Measurements from ENCODE around the gene SLC1A2. TPM values are rescaled to one million over a fixed set of nuclear protein-coding genes. Genes with fewer than 3 reads are reported as not detected.

SLC1A2 gene
- total and polyA plus RNA-seq, 2 experiments from 2014 or later, result 0.70 to 2.8 TPM

GRCh38 chr11:35288817-35289541 is 130.4 kb downstream of the SLC1A2 start:
- Histone ChIP-seq H3F3A (replicated peaks; ENCODE audit: low read depth) (no peaks in the 10 kb centered on the region), H3K27me3 (ENCODE audit: insufficient read depth) (no peaks in the 10 kb centered on the region), H3K9me2 (ENCODE audit: insufficient read depth) (peaks cover 13% of the 10 kb centered on the region; the same call in 1 of the 2 replicates), H3K4me2 (no peak overlapping the region), H3K4me1 (ENCODE audit: insufficient read depth) (no peaks in the 10 kb centered on the region), H3K36me3 (ENCODE audit: insufficient read depth) (no peaks in the 10 kb centered on the region), H3K4me3 (no peak overlapping the region), H2AFZ (no peak overlapping the region), H4K20me1 (replicated peaks; ENCODE audit: insufficient read depth) (no peaks in the 10 kb centered on the region), H3K27ac (ENCODE audit: low read depth) (no peak overlapping the region), H3K79me2 (replicated peaks; ENCODE audit: insufficient read depth) (no peaks in the 10 kb centered on the region)
- H3K4me3 Mint-ChIP-seq, result no peak overlapping the region
- H3K27ac Mint-ChIP-seq, result no peak overlapping the region
- H3K36me3 Mint-ChIP-seq (ENCODE audit: low read depth), result no peaks in the 10 kb centered on the region
- DNase-seq (ENCODE audit: low spot score) (no peak), ATAC-seq (no peak)
- no peaks in the 10 kb centered on the region for H3K4me1 Mint-ChIP-seq
- TF ChIP-seq EZH2 (IDR thresholded peaks at IDR 0.05; ENCODE audit: low read depth, unreplicated experiment) (no peak), CTCF (conservative IDR thresholded peaks at IDR 0.05; ENCODE audit: low read depth in 2 of 2) (no peak), ETS1 (IDR thresholded peaks at IDR 0.05) (no peak), POLR2AphosphoS5 (IDR thresholded peaks at IDR 0.05; ENCODE audit: low read depth) (no peak), ZNF114 (CRISPR knock-in tag; IDR thresholded peaks at IDR 0.05) (no peak), EZH2phosphoT487 (IDR thresholded peaks at IDR 0.05; ENCODE audit: unreplicated experiment) (no peak), STAT1 (IDR thresholded peaks at IDR 0.05; ENCODE audit: unreplicated experiment) (no peak)
- no peaks in the 10 kb centered on the region for H3K27me3 Mint-ChIP-seq (ENCODE audit: insufficient read depth, low read depth, poor library complexity)
- no peaks in the 10 kb centered on the region for H3K9me3 Mint-ChIP-seq

- Mint-ChIP-seq H3K36me3 (ENCODE audit: low read depth) (no peaks in the 10 kb centered on the region), H3K27me3 (ENCODE audit: insufficient read depth, low read depth, poor library complexity) (no peaks in the 10 kb centered on the region), H3K4me3 (no peak overlapping the region), H3K4me1 (no peaks in the 10 kb centered on the region), H3K9me3 (no peaks in the 10 kb centered on the region), H3K27ac (no peak overlapping the region)
- Histone ChIP-seq H3K4me3 (no peak overlapping the region), H3K27me3 (ENCODE audit: insufficient read depth) (no peaks in the 10 kb centered on the region), H3K4me2 (no peak overlapping the region), H3K79me2 (replicated peaks; ENCODE audit: insufficient read depth) (no peaks in the 10 kb centered on the region), H3K4me1 (ENCODE audit: insufficient read depth) (no peaks in the 10 kb centered on the region), H3K9me2 (ENCODE audit: insufficient read depth) (peaks cover 13% of the 10 kb centered on the region; the same call in 1 of the 2 replicates), H3K36me3 (ENCODE audit: insufficient read depth) (no peaks in the 10 kb centered on the region), H3K27ac (ENCODE audit: low read depth) (no peak overlapping the region), H2AFZ (no peak overlapping the region), H3F3A (replicated peaks; ENCODE audit: low read depth) (no peaks in the 10 kb centered on the region), H4K20me1 (replicated peaks; ENCODE audit: insufficient read depth) (no peaks in the 10 kb centered on the region)
- no peak for ATAC-seq
- no peak for DNase-seq (ENCODE audit: low spot score)
- TF ChIP-seq REST (IDR thresholded peaks at IDR 0.05; ENCODE audit: unreplicated experiment), result no peak
- no peak for TF ChIP-seq EZH2phosphoT487 (IDR thresholded peaks at IDR 0.05; ENCODE audit: unreplicated experiment)
- no peak for TF ChIP-seq CTCF (conservative IDR thresholded peaks at IDR 0.05; ENCODE audit: low read depth in 2 of 2)
Observed at GRCh38 chr11:35288309-35288708, 131.0 kb downstream of the SLC1A2 start.

Data from GM23338 (cell line).